Measurements from ENCODE around the gene USB1.

USB1 gene

DNA sequence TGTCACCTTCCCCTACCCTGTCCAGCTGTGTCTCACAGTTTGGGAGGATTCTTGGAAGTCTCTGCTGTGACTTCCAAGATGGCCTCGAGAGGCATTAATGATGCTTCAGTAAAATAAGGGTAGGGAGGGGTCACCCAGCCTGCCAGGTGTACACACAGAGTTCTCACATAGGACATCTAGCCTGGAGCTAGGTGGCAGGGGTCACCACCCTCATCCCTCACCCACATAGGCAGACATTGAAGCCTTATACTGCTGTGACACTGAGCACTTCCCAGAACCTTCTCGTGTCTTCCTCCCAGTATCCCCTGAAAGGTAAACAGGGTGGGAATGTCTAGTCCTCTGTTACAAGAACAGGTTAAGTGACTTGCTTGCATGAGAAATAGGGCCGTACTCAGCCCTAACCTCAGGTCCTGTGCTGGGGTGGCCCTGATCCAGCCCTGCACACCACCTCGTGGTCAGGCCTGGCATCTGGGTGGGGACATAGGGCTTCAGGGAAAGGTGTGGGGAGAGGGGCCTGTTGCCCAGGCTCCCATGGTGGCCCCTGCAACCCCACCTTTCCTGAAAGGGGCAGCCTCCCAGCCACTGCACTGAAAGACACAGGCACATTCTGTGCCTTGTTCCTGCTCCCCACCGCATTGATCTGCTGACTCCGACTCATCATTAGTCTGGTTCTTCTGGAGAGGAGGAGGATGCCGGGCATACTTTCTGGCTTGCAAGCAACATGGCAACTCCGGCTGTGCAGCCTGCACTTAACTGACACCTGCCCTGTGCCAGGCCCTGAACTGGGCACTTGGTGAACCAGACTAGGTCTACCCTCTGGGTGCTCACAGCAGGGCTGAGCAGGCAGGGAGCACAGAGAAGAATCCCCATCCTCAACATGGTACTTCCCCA, 20.7 kb downstream of the USB1 start:
- no peak for DNase-seq

- DNase-seq = no peak
Observed at GRCh38 chr16:58022601-58023371, 21.6 kb downstream of the USB1 start.

DNA sequence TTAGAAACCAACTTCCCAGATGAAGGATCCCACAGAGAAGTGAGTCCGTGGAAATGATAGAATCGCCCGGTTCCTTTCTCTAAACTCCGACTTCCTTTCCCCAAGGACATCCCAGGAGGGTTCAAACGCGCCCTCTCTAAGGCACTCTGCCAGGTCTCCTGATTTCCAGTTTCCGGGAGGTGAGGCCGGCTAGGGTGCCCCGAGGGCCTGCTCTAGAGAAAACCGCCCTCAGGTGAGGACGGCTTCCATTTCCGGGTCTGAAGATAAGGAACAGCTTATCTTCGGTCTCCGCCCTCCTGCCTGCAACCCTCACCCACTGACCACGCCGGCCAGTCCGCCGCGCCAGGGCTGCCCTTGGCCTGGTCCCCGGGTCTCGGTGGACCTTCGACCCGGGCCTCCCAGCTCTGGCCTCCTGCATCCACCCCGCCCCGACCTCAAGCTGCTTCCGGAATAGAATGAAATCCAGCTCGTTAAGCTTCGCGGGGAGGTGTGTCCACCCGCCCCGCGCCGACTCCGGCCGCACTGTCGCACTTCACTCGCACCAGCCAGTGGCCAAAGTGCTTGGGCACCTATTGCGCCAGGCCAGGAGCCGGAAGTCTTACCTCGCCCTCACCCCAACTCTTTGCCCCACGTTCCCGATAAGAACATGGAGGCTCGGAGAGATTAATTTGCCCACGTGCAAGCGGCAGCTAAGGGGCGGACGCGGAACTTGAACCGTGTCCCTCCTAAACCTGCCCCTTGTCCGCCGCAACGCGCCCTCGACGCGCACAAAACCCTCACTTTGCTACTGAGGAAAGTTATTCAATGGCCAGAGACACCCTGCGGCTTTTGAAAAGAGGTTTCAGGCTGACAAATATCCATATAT, 23.5 kb downstream of the USB1 start:
- DNase-seq = no peak

GRCh38 chr16:58025351-58026138, 24.3 kb downstream of the USB1 start, which contains the start of gene MMP15:
MMP15 (plus strand) TSS chr16:58025754; CDS start chr16:58026351, 597 bp downstream.
- no peak for DNase-seq

DNA sequence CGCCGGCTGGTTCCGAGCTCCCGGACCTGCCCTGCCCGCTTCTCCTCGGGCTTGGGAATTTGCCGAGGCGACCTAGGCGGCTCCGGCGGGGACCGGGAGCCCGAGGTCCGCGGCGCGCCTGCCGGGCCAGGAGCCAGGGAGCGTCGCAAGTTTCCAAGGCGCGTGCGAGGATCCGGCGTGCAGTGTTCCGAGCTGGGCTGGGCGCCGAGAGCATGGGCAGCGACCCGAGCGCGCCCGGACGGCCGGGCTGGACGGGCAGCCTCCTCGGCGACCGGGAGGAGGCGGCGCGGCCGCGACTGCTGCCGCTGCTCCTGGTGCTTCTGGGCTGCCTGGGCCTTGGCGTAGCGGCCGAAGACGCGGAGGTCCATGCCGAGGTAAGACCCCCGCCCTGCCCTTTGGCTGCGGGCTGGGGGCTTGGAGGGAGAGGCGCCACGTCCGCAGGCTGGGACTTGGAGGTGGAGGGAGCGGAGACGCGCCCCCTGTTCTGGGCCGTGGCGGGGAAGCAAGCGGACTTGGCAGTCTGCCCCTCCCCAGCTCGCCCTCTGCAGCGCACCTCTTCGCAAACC, 25.0 kb downstream of the USB1 start:
- DNase-seq = no peak

GRCh38 chr16:58026705-58027160, 25.5 kb downstream of the USB1 start:
- no peak for DNase-seq

DNA sequence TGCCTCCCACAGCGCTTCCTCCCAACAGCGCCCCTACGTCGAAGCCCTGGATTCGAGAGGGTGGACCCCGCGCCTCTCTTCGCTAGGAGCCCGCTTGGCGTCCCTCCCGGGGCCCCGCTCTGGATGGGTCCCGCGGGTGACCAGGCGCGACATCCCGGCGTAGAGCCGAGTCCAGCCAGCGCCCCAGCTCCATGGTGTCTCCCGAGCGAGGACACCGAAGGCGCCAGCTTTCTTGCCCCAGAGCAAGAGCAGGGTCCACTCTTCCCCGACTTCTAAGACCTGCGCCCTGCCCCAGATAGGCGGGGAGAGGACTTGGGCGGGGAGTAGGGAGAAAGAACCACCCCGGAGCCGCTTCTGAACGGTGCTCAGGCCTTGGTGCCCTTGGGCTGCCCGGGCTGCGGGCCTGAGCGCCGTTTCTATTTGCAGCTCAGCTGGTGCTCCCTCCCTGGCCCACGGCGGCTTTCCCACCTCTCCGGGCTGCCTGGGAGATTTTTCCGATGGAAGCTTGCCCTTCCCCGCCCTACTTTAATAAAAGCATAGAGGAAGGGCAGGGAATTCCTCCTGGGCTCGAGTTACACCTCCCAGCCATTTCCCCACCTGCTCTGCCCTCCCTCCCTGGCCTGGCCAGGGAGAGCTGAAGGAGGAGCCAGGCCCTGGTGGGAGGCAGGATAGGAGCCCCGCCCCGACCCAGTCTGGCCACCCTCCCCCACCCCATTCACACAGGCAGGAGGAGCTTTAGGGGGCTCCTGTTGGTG, 26.1 kb downstream of the USB1 start:
- DNase-seq = no peak

GRCh38 chr16:58027916-58028455, 26.8 kb downstream of the USB1 start:
- no peak for DNase-seq

DNA sequence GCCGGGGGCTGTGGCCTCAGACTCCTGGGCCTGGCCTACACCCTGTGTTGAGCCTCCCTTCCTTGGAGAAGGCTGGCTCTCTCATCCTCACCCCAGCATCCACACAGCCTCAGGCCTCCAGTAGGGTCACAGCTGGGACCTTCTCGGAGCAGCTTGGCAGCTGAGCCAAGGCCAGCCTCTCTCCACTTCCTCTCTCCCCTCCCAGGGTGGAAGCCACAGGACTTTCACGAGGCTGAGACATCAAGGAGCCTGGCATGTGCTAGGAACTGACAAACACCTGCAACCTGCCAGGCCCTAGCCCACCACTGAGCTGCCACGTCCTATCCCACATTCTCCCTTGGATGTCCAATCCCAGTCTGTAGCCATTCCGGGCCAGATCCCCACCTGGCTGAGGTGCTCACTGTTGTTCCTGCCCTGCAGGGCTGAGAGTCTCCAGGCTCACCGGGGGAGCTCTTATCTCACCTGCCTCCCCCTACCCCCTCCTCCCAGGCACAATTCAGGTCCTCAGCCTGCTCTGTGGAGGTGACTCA, 27.4 kb downstream of the USB1 start:
- DNase-seq = no peak

DNA sequence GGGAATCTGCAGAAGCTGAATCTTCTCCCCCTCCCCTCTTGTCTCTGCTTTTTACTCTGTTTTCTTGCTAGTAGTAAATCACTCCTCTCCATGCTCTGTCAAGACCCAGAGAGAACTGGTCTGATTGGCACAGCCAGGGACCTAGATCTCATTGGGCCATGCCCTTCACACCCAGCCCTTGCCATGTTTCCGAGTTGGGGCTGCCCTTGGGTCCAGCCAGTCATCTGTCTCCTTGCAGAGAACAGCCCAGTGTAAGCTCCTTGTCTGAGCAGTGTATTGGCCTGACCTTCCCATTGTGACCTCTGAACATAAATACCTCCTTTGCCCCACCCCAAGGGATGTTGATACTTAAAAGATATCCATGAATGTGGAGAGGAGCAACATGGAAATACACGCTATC, 28.2 kb downstream of the USB1 start:
- no peak for DNase-seq

- DNase-seq = no peak
Observed at GRCh38 chr16:58030136-58030840, 29.1 kb downstream of the USB1 start.

- no peak for DNase-seq
Observed at GRCh38 chr16:58031016-58031800, 30.0 kb downstream of the USB1 start.

DNA sequence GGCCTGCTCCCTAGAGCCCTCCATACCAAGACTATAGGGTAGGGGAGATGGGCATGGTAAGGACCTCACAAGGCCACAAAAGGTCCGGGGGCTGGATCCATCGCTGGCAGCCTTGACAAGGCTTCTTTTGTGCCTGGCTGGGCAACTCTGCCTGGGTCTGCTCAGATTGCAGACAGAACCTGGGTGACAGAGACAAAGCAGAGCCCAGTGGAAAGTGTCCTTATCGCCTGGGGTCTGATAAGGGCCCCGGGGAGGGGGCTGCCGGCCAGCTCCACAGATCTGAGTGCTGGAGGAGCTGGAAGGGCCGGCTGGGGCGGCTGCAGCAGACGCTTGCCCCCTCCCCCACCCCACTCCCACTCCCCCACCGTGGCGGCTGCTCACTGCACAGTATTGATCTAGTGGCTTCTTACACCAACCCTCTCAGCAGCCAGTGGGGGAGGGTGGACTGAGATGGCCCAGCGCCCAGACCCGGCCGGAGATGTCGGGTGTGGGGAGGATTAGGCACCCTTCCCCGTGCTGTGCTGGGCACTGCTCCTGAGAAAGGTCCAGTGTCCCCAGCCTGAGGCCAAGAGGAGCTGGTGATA, 31.6 kb downstream of the USB1 start:
- no peak for DNase-seq

GRCh38 chr16:58034128-58034685, 33.0 kb downstream of the USB1 start:
- no peak for DNase-seq

DNA sequence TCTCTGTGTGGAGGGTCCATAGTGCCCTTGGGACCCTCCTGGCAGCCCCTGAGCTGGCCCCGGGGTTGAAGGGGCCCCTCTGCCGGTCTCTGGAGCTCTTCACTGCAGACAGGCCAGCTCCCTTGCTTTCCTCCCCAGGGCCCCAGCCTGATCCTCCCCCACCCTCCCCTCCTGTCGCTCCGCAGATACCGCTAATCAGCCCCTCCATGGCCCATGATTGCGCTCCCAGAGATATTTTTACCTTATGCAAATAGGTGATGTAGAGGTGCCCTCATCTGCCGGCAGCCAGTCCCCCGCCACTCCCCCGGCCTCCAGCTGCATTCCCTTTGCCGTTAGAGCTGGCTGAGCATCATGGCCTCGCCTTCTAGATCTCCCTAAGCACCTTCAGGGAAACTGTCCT, 33.6 kb downstream of the USB1 start:
- no peak for DNase-seq

DNA sequence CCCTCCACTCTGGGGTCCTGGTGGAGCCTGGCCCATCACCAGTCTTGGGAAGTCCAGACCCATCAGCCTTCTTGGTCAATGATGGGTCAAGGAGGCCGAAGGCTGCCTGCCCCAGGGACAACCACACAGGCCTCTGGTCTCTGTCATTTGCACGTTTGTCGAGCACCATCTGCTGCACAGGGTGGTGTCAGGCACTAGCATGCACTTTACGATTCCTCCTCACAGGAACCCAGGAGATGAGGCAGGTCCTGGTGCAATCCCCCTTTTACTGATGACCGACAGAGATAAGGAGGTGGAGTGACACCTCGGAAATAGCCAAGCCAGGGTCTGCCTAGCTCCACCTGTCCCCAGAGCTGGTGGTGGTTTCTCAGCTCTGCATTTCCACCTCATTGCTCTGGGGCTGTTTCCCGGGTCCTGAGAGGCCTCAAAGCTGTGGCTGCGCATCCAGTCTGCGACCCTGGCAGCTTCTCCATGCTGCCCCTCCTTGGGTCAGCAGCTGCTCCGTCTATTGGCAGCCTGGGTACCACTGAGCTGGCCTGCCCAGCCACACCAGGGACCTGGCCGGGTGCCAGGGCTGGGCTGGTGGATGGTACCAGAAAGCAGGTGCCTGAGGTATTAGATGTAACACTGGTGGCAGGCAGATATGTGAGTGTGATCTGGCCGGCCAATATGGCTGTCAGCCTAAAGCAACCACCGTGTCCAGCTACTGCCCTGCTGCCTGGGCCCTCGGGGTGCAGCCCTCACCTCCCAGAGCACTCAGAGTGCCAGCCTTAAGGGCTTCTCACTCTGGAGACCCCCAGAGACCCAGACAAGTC, 34.4 kb downstream of the USB1 start:
- no peak for DNase-seq

DNA sequence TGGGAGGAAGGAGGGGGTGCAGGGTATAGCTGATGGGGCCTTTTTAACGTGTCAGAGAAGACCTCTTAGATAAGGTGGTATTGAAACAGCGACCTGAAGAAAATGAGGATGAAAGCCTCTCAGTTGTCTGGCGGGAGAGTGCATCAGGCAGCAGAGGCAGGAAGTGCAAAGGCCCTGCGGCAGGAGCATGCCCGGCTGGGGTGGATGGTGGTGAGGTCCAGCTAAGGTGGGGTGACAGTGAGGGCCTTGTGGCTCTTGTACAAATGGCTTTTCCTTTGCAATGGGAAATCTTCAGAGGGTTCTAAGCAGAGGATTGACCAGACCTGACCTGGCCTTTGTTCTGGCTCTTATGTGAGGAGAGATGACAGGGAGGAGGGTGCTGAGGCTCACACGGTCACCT, 35.7 kb downstream of the USB1 start:
- no peak for DNase-seq
